K562 (cell line): Measurements from ENCODE around the gene FPR1. TPM values are rescaled to one million over a fixed set of nuclear protein-coding genes. Genes with fewer than 3 reads are reported as not detected.

Experiments used
- ATAC-seq: fragments of 200-7000 bp; cut with Tn5 transposase; 3 replicates; pipeline ENCODE4 v1.9.1; 2020; ENCODE audit warnings: moderate library complexity
- Bru-seq: library from RNA; stranded (reverse); fragments of 400-500 nt; gene quantifications from one replicate; lab custom pipeline; 2021; lab: Mats Ljungman, UMichigan
- BruChase-seq, 2 experiments: library from RNA; stranded (reverse); fragments of 400-500 nt; gene quantifications; one replicate each; lab custom pipeline; 2021; lab: Mats Ljungman, UMichigan
- BruUV-seq: library from RNA; stranded (reverse); fragments of 400-500 nt; replicated peaks from 2 replicates; lab custom pipeline; 2021; lab: Mats Ljungman, UMichigan
- CTCF ChIA-PET: fragments of 300-600 bp; formaldehyde crosslinking; extraction: SDS; loops from one replicate; lab custom pipeline; 2021; ENCODE audit warnings: low intra/inter-chr PET ratio; lab: Yijun Ruan, JAX
- POLR2A ChIA-PET: fragments of 300-600, 350-650 bp; sonication (Branson Sonifier 250); formaldehyde crosslinking; extraction: SDS; loops from one replicate; lab custom pipeline; 2021; ENCODE audit warnings: antibody characterized with exemption, inconsistent platforms; lab: Yijun Ruan, JAX
- DNase-seq, 4 experiments: peaks; one replicate each; pipeline versions ENCODE4 v3.0.0 to v3.0.0-alpha.2; 2011 to 2018; ENCODE audit warnings: low spot score in 3 of 4, mixed read lengths in 3 of 4; ENCODE audit errors: extremely low read depth in 1 of 4
- FAIRE-seq: peaks from 2 replicates; lab custom pipeline; 2011; peaks lifted over from hg19 to GRCh38; lab: Jason Lieb, UNC
- H2AFZ ChIP-seq: 2 replicates; pipeline ENCODE4 v1.6.0; 2011; ENCODE audit warnings: low read depth, low read length, control low read depth, inconsistent platforms
- H3K27ac ChIP-seq: fragments of 200-600 bp; 3 replicates; pipeline ENCODE4 v1.8.0; 2011; ENCODE audit warnings: low read depth, mild to moderate bottlenecking, control low read depth, inconsistent platforms, low read length, moderate library complexity, mixed read lengths; ENCODE audit errors: extremely low read depth
- H3K27me3 ChIP-seq, 2 experiments: fragments of 300-600 bp in 1 of 2; 2 replicates in 1 of 2; 3 replicates in 1 of 2; pipeline versions ENCODE4 v1.6.0 to v1.8.0; 2011; ENCODE audit warnings: inconsistent platforms in 2 of 2, low read length in 2 of 2, mild to moderate bottlenecking in 1 of 2, mixed read lengths in 1 of 2, moderate library complexity in 1 of 2; ENCODE audit not compliant: control insufficient read depth in 2 of 2, insufficient read depth in 2 of 2
- H3K36me3 ChIP-seq: fragments of 300-600 bp; 3 replicates; pipeline ENCODE4 v1.8.0; 2011; ENCODE audit warnings: mild to moderate bottlenecking, low read length, inconsistent platforms; ENCODE audit not compliant: control insufficient read depth, insufficient read depth
- H3K4me1 ChIP-seq, 2 experiments: fragments of 200-600 bp in 1 of 2; replicated peaks in 1 of 2; 2 replicates in 1 of 2; 3 replicates in 1 of 2; pipeline versions ENCODE4 v1.5.1 to v1.8.0; 2011; ENCODE audit warnings: inconsistent platforms in 2 of 2, low read length in 2 of 2, mild to moderate bottlenecking in 1 of 2, mixed read lengths in 1 of 2, moderate library complexity in 1 of 2; ENCODE audit not compliant: control insufficient read depth in 2 of 2, insufficient read depth in 2 of 2
- H3K4me2 ChIP-seq: 2 replicates; pipeline ENCODE4 v1.6.1; 2011; ENCODE audit warnings: low read length, control low read depth, inconsistent platforms, mixed read lengths; ENCODE audit not compliant: insufficient read depth
- H3K4me3 ChIP-seq: fragments of 200-600 bp; sonication (generic), shearing (Covaris generic); 2 replicates; pipeline ENCODE4 v1.5.1; 2016; ENCODE audit warnings: control low read depth, inconsistent platforms
- H3K79me2 ChIP-seq: fragments of 200-600 bp; 3 replicates; pipeline ENCODE4 v1.8.0; 2011; ENCODE audit warnings: low read length, inconsistent platforms; ENCODE audit not compliant: control insufficient read depth, insufficient read depth
- H3K9ac ChIP-seq, 2 experiments: 2 replicates each; pipeline versions ENCODE4 v1.6.0 to v1.6.1; 2011; ENCODE audit warnings: low read depth in 2 of 2, low read length in 2 of 2, control low read depth in 1 of 2, inconsistent platforms in 1 of 2, mild to moderate bottlenecking in 1 of 2, mixed read lengths in 1 of 2; ENCODE audit not compliant: insufficient read depth in 1 of 2
- H3K9me1 ChIP-seq: one replicate; pipeline ENCODE4 v1.6.0; 2011; ENCODE audit warnings: inconsistent platforms, mild to moderate bottlenecking, low read length, moderate library complexity; ENCODE audit not compliant: control insufficient read depth, insufficient read depth
- H3K9me3 ChIP-seq: replicated peaks from 2 replicates; pipeline ENCODE4 v1.5.1; 2011; ENCODE audit warnings: low read depth, low read length, inconsistent platforms; ENCODE audit not compliant: control insufficient read depth, insufficient read depth
- H4K20me1 ChIP-seq: replicated peaks from 2 replicates; pipeline ENCODE4 v1.6.1; 2011; ENCODE audit warnings: low read length, inconsistent platforms, mixed read lengths; ENCODE audit not compliant: control insufficient read depth, insufficient read depth
- C11orf30 ChIP-seq: fragments of 450-650 bp; IDR thresholded peaks from 2 replicates; pipeline ENCODE4 v1.6.1; 2016; ENCODE audit warnings: low read depth, mild to moderate bottlenecking
- ZFPM2 ChIP-seq: fragments of 250-450 bp; sonication (Bioruptor Pico); IDR thresholded peaks from 2 replicates; pipeline ENCODE4 v1.5.1; 2022; ENCODE audit warnings: mild to moderate bottlenecking
- WGBS: fragments of 100-300 bp; shearing (Covaris generic); methylation state at CpG from one replicate; pipeline ENCODE4 v1.1.6; 2016; ENCODE audit warnings: low coverage, mixed read lengths; ENCODE audit not compliant: insufficient coverage; ENCODE audit errors: missing lambda C conversion rate; 5-methylcytosine and 5-hydroxymethylcytosine counted together
- in situ Hi-C: fragments of 300-500 bp; cut with MboI; formaldehyde crosslinking; loops from 4 replicates; pipeline ENCODE4 v1.15.0; 2018; ENCODE audit warnings: inconsistent platforms, mixed read lengths
- intact Hi-C: fragments of 100-400 bp; cut with micrococcal nuclease; formaldehyde crosslinking; loops from 2 replicates; pipeline ENCODE4 v1.14.2; 2022
- long read RNA-seq, 3 experiments: library from polyadenylated mRNA in 2 of 3; library from RNA in 1 of 3; unstranded in 2 of 3; stranded (forward) in 1 of 3; transcript quantifications; one replicate each; pipeline ENCODE4 v2.0.0, GENCODE V29; 2019 to 2022
- polyA minus RNA-seq, 3 experiments: library from RNA; depleted of rRNA, polyadenylated mRNA; stranded (reverse); fragments of >200 nt; gene quantifications; 2 replicates each; pipeline ENCODE4 v1.2.3, GENCODE V29; 2011
- polyA plus RNA-seq, 8 experiments: library from polyadenylated mRNA; depleted of rRNA in 4 of 8; stranded (reverse) in 5 of 8; unstranded in 3 of 8; fragments of >200 nt; fragmentation: Nextera tagmentation in 2 of 8; fragmentation: Illumina TruSeq in 1 of 8; extraction: Ambion mirVana in 2 of 8; extraction: Trizol in 1 of 8; gene quantifications; 2 replicates each; pipeline versions ENCODE4 v1.2.1 to v1.2.3, GENCODE V29; 2011 to 2014; ENCODE audit warnings: inconsistent platforms in 1 of 8, missing spikeins in 1 of 8
- total RNA-seq, 7 experiments: library from RNA; depleted of rRNA in 6 of 7; stranded (reverse); fragments of >200 nt in 6 of 7; fragmentation: Illumina TruSeq in 2 of 7; extraction: Trizol in 2 of 7; gene quantifications; 2 replicates each; pipeline versions ENCODE4 v1.2.1 to v1.2.3, GENCODE V29; 2011 to 2021; ENCODE audit warnings: low replicate concordance in 1 of 7
- TF ChIP-seq, protein P1 (sequence below), 2 experiments: fragments of 450-650 bp in 1 of 2; sonication (generic) in 1 of 2; formaldehyde crosslinking in 1 of 2; IDR thresholded peaks in 1 of 2; conservative IDR thresholded peaks in 1 of 2; 2 replicates each; pipeline versions ENCODE4 v1.6.1 to v1.8.1; 2016 to 2023; ENCODE audit warnings: mild to moderate bottlenecking in 2 of 2, moderate library complexity in 2 of 2, inconsistent platforms in 1 of 2, missing genetic modification reagents in 1 of 2
- TF ChIP-seq, protein P2 (sequence below): IDR thresholded peaks from 2 replicates; pipeline ENCODE4 v1.6.1; 2011; ENCODE audit not compliant: insufficient read length; ENCODE audit errors: extremely low read depth

The FPR1 gene, protein sequence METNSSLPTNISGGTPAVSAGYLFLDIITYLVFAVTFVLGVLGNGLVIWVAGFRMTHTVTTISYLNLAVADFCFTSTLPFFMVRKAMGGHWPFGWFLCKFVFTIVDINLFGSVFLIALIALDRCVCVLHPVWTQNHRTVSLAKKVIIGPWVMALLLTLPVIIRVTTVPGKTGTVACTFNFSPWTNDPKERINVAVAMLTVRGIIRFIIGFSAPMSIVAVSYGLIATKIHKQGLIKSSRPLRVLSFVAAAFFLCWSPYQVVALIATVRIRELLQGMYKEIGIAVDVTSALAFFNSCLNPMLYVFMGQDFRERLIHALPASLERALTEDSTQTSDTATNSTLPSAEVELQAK
- total RNA-seq (2011; cell fraction: chromatin; rRNA removed; ENCODE audit: low replicate concordance): not detected in 2 replicates
- total RNA-seq (2011; cell fraction: nucleolus; rRNA removed): not detected in 2 replicates
- not detected in 2 replicates for total RNA-seq (2011; cell fraction: nucleoplasm; rRNA removed)
- total RNA-seq (2014; rRNA removed): not detected in 2 replicates
- total RNA-seq (2014; rRNA removed; fragmentation: Illumina TruSeq; extraction: Trizol): not detected in 2 replicates
- total RNA-seq (2015; rRNA removed; fragmentation: Illumina TruSeq; extraction: Trizol): 0.25 TPM in 1 of 2 replicates, not detected in the other
- 0.18 TPM in 1 of 2 replicates, not detected in the other for total RNA-seq (2021)
- 0.04 TPM in 1 of 2 replicates, not detected in the other for polyA plus RNA-seq (2011; rRNA removed)
- 0.07 and 0.12 TPM in 2 replicates for polyA plus RNA-seq (2011; cell fraction: cytosol; rRNA removed)
- polyA plus RNA-seq (2011; cell fraction: nucleus; rRNA removed): not detected in 2 replicates
- polyA plus RNA-seq (2012): 0.07 and 0.19 TPM in 2 replicates
- polyA plus RNA-seq (2014; fragmentation: Illumina TruSeq; extraction: Trizol): 0.06 and 0.12 TPM in 2 replicates
- polyA plus RNA-seq (2014; fragmentation: Nextera tagmentation; extraction: Ambion mirVana): under 1 TPM; 0.10 to 0.14 TPM
- 1.7 TPM in 1 of 2 replicates, not detected in the other for polyA plus RNA-seq (2014; rRNA removed)
- 0.14 and 0.15 TPM in 2 replicates for polyA minus RNA-seq (2011; rRNA and poly(A)+ RNA removed)
- not detected in 2 replicates for polyA minus RNA-seq (2011; cell fraction: cytosol; rRNA and poly(A)+ RNA removed)
- polyA minus RNA-seq (2011; cell fraction: nucleus; rRNA and poly(A)+ RNA removed): not detected in 2 replicates
- Bru-seq, nascent RNA: percentile 18 among the genes with signal in this experiment
- percentile 11 among the genes with signal in this experiment for BruChase-seq, experiment 1, labeled RNA remaining after a 2-hour chase
- BruChase-seq, experiment 2, labeled RNA remaining after a 6-hour chase: percentile 11 among the genes with signal in this experiment
- long read RNA-seq, experiment 1: 0 reads
- long read RNA-seq, experiment 2, partial matches to known transcripts: 0 of 1 reads
- long read RNA-seq, experiment 2, other reads (novel, unspliced or antisense): 1 of 1 reads
- long read RNA-seq, experiment 3: 0 reads

DNA sequence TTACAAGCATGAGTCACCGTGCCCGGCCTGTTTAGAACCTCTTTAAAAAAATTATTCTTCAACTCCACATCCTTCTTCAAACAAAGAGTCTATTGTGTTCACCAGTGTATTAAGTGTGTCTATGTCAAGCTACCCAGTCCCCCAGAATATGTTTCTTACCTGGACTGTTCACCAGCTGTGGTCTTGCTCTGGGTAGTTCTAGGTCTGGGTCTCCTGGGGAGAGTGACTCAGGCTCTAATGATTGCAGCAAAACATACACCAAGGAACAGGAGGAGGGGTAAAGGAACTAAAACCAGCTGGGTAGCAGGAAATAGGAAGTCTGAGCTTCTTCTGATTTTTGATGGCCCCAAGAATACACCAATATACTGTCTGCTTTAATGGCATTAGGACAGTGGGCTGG lies at the start of gene FPR1:
Gene FPR1 (minus strand): TSS at position 224 of the 400 bp plus-strand sequence. CDS start 4,884 bp downstream, outside the sequence.
- Histone ChIP-seq H3K9me1 (no peaks in the 10 kb centered on the region), H3K27me3 (peaks cover under 1 to 5% of the 10 kb centered on the region in 2 experiments; a peak in 1 of 5 replicates), H4K20me1 (no peaks in the 10 kb centered on the region), H2AFZ (peak within 1 kb of the TSS; percentile 67; the same call in 1 of the 2 replicates), H3K36me3 (no peaks in the 10 kb centered on the region), H3K4me2 (no peak within 1 kb of the TSS), H3K9ac (no peak within 1 kb of the TSS), H3K27ac (no peak within 1 kb of the TSS), H3K4me3 (no peak within 1 kb of the TSS), H3K79me2 (no peaks in the 10 kb centered on the region), H3K9me3 (no peaks in the 10 kb centered on the region), H3K4me1 (peaks cover 0 to 9% of the 10 kb centered on the region in 2 experiments; a peak in 2 of 5 replicates)
- TF ChIP-seq C11orf30: no peak
- no peak for TF ChIP-seq ZFPM2 (CRISPR knock-in tag)
- TF ChIP-seq, protein P1, sequence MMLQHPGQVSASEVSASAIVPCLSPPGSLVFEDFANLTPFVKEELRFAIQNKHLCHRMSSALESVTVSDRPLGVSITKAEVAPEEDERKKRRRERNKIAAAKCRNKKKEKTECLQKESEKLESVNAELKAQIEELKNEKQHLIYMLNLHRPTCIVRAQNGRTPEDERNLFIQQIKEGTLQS (IDR thresholded peaks at IDR 0.05): peak; percentile 52; the same call in 1 of the 2 replicates
- TF ChIP-seq, protein P1 (CRISPR knock-in tag; conservative IDR thresholded peaks at IDR 0.05): no peak
- TF ChIP-seq, protein P2, sequence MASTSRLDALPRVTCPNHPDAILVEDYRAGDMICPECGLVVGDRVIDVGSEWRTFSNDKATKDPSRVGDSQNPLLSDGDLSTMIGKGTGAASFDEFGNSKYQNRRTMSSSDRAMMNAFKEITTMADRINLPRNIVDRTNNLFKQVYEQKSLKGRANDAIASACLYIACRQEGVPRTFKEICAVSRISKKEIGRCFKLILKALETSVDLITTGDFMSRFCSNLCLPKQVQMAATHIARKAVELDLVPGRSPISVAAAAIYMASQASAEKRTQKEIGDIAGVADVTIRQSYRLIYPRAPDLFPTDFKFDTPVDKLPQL: no peak
- POLR2A ChIA-PET: no interaction called here
- CTCF ChIA-PET: no interaction called here
- DNase-seq (no peak), ATAC-seq (no peak), FAIRE-seq (no peak)
- in situ Hi-C loops (no loop called here), intact Hi-C loops (no loop called here)
- no TSS peak for BruUV-seq
- WGBS: 13% methylated on average over 2 of the region's 2 CpGs
